ENCODE results near the gene DGCR6L.
"Not testable (repeated sequence)": the region's sequence is repeated elsewhere in the genome, so short reads cannot be mapped to it uniquely, and the experiment has no call there.

DGCR6L gene

DNA sequence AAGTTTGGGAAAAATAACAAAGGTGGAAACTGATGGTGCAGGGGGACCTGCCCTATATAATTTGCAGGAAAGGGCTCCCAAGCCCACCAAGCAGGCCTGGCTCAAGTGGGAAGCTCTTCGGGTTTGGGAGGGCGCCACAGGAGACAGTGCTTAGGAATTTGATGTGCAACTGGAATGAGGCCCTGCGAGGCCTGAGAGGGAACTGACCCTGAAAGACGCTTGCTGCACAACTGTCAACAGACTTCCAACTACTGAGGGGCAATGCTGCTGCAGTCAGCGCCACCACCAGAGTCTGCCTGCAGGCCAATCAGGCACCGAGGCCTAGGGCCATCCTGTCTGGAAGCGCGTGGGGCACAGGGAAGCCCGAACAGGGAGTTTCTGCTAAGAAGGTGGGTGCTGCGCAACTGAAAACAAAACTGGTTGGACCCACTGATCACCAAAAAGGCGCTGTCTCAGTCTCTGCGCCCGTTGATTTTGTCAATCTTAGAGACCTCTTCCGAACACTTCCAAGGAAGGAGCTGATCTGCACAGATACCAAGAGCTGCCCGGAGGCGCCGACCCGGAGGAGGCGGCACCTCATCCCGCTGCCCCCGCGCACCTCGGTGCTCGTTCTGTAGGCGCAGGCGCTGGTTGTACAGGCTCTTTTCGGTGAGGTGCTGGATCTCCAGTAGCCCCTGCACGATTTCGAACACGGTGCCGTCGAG, 667 bp downstream of the DGCR6L start:
- TF ChIP-seq, protein P1, sequence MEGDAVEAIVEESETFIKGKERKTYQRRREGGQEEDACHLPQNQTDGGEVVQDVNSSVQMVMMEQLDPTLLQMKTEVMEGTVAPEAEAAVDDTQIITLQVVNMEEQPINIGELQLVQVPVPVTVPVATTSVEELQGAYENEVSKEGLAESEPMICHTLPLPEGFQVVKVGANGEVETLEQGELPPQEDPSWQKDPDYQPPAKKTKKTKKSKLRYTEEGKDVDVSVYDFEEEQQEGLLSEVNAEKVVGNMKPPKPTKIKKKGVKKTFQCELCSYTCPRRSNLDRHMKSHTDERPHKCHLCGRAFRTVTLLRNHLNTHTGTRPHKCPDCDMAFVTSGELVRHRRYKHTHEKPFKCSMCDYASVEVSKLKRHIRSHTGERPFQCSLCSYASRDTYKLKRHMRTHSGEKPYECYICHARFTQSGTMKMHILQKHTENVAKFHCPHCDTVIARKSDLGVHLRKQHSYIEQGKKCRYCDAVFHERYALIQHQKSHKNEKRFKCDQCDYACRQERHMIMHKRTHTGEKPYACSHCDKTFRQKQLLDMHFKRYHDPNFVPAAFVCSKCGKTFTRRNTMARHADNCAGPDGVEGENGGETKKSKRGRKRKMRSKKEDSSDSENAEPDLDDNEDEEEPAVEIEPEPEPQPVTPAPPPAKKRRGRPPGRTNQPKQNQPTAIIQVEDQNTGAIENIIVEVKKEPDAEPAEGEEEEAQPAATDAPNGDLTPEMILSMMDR (IDR thresholded peaks at IDR 0.05), result no peak
- H3K4me3 Mint-ChIP-seq, result peak overlapping the region; percentile 90
- peak; percentile 38 for DNase-seq
- no peaks in the 10 kb centered on the region for H3K36me3 Mint-ChIP-seq (ENCODE audit: low read depth)
- H3K9me3 Mint-ChIP-seq, result no peaks in the 10 kb centered on the region
- peaks cover 4% of the 10 kb centered on the region for H3K27me3 Mint-ChIP-seq (ENCODE audit: low read depth, poor library complexity)
- peaks cover 57% of the 10 kb centered on the region for H3K4me1 Mint-ChIP-seq
- no peak overlapping the region for H3K27ac Mint-ChIP-seq

DNA sequence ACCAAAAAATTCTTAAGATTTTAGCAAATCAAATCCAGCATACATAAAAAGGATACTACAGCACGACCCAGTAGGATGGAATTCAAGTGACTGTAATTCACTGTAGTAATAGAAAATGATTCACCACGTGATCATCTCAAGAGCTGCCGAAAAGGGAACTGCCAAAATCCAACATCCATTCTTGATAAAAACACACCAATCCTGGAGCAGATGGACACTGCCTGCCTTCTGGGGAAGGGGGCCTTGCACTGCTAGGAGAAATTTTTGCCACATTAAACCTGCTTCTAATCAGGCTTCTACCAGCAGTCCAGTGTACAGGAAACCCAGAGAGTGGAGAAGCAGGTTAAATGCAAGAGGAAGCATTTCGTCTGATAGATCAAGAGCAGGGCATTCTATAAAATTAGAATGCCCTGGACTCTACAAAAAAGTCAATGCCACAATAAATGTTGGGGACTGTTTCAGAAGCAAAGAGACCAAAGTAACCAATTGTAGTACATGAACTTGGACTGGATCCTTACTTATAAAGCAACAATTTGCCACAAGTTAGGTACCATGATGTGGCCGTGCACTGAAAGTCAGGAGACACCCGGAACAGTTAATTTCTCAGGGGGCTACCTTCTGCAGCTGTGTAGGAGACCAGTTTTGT, 1.7 kb downstream of the DGCR6L start:
- peaks cover 55% of the 10 kb centered on the region for H3K4me1 Mint-ChIP-seq
- not testable (repeated sequence) for H3K36me3 Mint-ChIP-seq (ENCODE audit: low read depth); H3K27me3 Mint-ChIP-seq (ENCODE audit: low read depth, poor library complexity); H3K9me3 Mint-ChIP-seq; DNase-seq; H3K27ac Mint-ChIP-seq
- peak overlapping the region; percentile 90 for H3K4me3 Mint-ChIP-seq

DNA sequence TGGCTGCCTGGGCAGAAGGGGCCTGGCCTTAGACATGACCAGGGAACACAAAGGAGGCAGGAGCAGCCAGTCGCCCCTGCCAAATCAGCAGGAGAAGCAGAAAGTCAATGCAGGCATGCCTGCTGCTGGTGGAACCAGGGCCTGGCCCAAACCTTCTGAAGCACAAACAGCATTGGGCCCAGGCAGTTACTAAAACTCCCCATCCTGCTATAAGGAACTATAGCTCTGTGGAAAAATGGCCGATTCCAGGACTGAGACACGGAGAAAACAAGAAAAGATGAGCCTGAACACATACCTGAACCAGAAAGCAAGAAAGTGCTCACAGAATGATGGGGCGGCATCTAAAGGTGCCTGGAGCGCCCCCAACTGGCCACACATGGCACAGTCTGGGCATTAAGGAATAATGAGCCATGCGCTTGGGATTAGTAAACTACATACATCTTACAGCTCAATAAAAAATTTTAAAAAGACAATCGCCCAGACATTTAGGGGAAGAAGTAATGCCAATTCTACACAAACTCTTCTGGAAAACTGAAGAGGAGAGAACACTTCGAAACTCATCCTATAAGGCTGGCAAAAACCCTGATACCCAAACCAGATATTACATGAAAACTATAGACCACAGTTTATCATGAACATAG, 2.3 kb downstream of the DGCR6L start:
- H3K36me3 Mint-ChIP-seq (ENCODE audit: low read depth); H3K9me3 Mint-ChIP-seq; H3K27ac Mint-ChIP-seq; DNase-seq; H3K27me3 Mint-ChIP-seq (ENCODE audit: low read depth, poor library complexity): not testable (repeated sequence)
- TF ChIP-seq, protein P1 (IDR thresholded peaks at IDR 0.05), result peak; percentile 64
- Mint-ChIP-seq H3K4me1 (peaks cover 49% of the 10 kb centered on the region), H3K4me3 (peak overlapping the region; percentile 90)

DNA sequence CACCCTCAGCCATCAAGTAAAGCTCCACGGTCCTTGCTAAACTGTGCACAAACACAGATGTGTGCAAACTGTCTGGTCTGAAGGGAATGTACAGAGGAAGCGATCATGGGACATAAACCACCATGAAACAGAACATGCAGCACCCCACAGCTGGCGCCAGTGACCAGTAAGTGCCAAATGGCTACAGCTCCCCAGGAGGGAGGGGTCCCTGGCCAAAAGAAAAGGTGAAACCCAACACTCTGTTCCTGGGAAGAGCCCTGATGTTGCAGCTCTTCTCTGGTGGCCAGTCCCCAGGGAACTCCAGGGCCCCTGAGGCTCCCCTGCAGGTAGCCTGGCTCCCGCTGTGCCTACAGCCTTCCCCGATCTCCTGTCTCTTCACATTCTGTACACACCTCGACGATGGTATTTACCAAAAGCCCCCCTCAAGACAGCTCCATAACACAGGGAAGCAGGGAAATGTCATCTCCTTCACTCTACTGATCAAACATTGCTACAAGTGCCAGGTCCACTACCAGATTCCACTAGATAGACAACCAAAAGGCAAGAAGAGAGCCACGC, 2.9 kb downstream of the DGCR6L start:
- Mint-ChIP-seq H3K4me1 (peaks cover 46% of the 10 kb centered on the region), H3K4me3 (peak overlapping the region; percentile 12), H3K27me3 (ENCODE audit: low read depth, poor library complexity) (no peaks in the 10 kb centered on the region), H3K27ac (peak overlapping the region; percentile 45), H3K9me3 (no peaks in the 10 kb centered on the region), H3K36me3 (ENCODE audit: low read depth) (no peaks in the 10 kb centered on the region)
- DNase-seq, result no peak
- TF ChIP-seq, protein P1 (IDR thresholded peaks at IDR 0.05), result no peak

DNA sequence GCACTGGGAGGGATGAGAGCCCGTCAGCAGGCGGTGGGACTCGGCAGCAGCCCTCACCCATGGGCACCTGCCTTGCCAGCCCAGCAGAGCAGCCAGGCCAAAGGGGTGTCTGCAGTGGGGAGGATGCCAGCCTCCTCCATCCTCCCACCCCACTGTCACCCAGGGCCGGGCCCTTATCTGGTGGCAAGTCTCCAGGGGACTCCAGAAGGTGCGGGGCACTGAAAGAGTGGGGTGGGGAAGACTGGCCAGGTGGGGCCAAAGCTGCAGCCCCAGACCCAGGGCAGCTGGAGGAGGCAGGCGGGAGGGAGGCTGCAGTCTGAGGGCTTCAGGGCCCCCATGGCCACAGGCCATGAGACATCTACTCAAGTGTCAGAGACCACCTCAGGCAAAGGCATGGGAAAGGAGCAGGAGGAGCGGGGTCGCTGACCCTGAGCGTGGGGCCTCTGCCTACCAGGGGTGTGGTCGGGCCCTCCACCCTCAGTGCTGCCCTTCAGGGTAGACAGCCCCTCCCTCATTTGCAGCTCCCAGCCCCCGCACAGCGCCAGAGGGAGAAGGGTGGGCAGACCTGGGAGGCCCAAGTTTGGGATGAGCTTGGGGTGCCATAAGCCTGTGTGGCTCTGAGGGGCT, 3.5 kb downstream of the DGCR6L start:
- Mint-ChIP-seq H3K9me3 (no peaks in the 10 kb centered on the region), H3K4me1 (peaks cover 40% of the 10 kb centered on the region), H3K27me3 (ENCODE audit: low read depth, poor library complexity) (no peaks in the 10 kb centered on the region), H3K4me3 (no peak overlapping the region), H3K36me3 (ENCODE audit: low read depth) (no peaks in the 10 kb centered on the region), H3K27ac (no peak overlapping the region)
- TF ChIP-seq, protein P1 (IDR thresholded peaks at IDR 0.05), result no peak
- DNase-seq, result no peak

Data from nephron progenitor cell (in vitro differentiated cells).